ENCODE results near the gene HGS. TPM values are rescaled to one million over a fixed set of nuclear protein-coding genes. Genes with fewer than 3 reads are reported as not detected.
"Not testable (repeated sequence)": the region's sequence is repeated elsewhere in the genome, so short reads cannot be mapped to it uniquely, and the experiment has no call there.

HGS gene
- total RNA-seq, 1 experiment from 2014 or later, result 85.0 TPM

GRCh38 chr17:81733507-81734404 is 49.9 kb downstream of the HGS start:
- DNase-seq (ENCODE audit: low spot score), result peak; percentile 88
- in situ Hi-C loops (cut with HindIII; ENCODE audit: low sequenced_read_pairs), result no loop called here

GRCh38 chr17:81734405-81735263 is 50.8 kb downstream of the HGS start:
- in situ Hi-C loops (cut with HindIII; ENCODE audit: low sequenced_read_pairs), result no loop called here

GRCh38 chr17:81735264-81736102 is 51.7 kb downstream of the HGS start:
- in situ Hi-C loops (cut with HindIII; ENCODE audit: low sequenced_read_pairs), result no loop called here
- no peak for DNase-seq (ENCODE audit: low spot score)

More at GRCh38 chr17:81734405-81735263, 50.8 kb downstream of the HGS start:
- no peak for DNase-seq (ENCODE audit: low spot score)

- in situ Hi-C loops (cut with HindIII; ENCODE audit: low sequenced_read_pairs), result no loop called here
- no peak for DNase-seq (ENCODE audit: low spot score)
These were observed 54.4 kb downstream of the HGS start for GRCh38 chr17:81737947-81738800.

GRCh38 chr17:81738801-81739393 is 55.1 kb downstream of the HGS start:
- in situ Hi-C loops (cut with HindIII; ENCODE audit: low sequenced_read_pairs), result no loop called here
- DNase-seq (ENCODE audit: low spot score), result no peak

- in situ Hi-C loops (cut with HindIII; ENCODE audit: low sequenced_read_pairs), result not testable (repeated sequence)
These were observed 55.8 kb downstream of the HGS start for GRCh38 chr17:81739593-81739992.

GRCh38 chr17:81740395-81740961 is 56.7 kb downstream of the HGS start:
- no peak for DNase-seq (ENCODE audit: low spot score)
- in situ Hi-C loops (cut with HindIII; ENCODE audit: low sequenced_read_pairs), result no loop called here

More at GRCh38 chr17:81739593-81739992, 55.8 kb downstream of the HGS start:
- not testable (repeated sequence) for DNase-seq (ENCODE audit: low spot score)

- in situ Hi-C loops (cut with HindIII; ENCODE audit: low sequenced_read_pairs), result no loop called here
- DNase-seq (ENCODE audit: low spot score), result no peak
These were observed 57.3 kb downstream of the HGS start for GRCh38 chr17:81741049-81741593.

GRCh38 chr17:81741594-81742452 is 58.0 kb downstream of the HGS start:
- in situ Hi-C loops (cut with HindIII; ENCODE audit: low sequenced_read_pairs), result no loop called here
- no peak for DNase-seq (ENCODE audit: low spot score)

Other genes with a start within 250 kb of the HGS start
- gene ACTG1, start 171.2 kb upstream of the HGS start, total RNA-seq (2014; rRNA removed; shearing (Covaris generic)), result 5,595 and 6,819 TPM in 2 replicates
- 0.80 and 1.4 TPM in 2 replicates for gene FSCN2, start 155.6 kb upstream of the HGS start, total RNA-seq (2014; rRNA removed; shearing (Covaris generic))
- gene FAAP100, start 131.7 kb upstream of the HGS start, total RNA-seq (2014; rRNA removed; shearing (Covaris generic)), result 37.1 and 44.6 TPM in 2 replicates
- 110 and 120 TPM in 2 replicates for gene NPLOC4, start 46.9 kb upstream of the HGS start, total RNA-seq (2014; rRNA removed; shearing (Covaris generic))
- 66.8 and 98.7 TPM in 2 replicates for gene TSPAN10, start 46.8 kb upstream of the HGS start, total RNA-seq (2014; rRNA removed; shearing (Covaris generic))
- 0.80 TPM in 1 of 2 replicates, not detected in the other for gene PDE6G, start 27.5 kb upstream of the HGS start, total RNA-seq (2014; rRNA removed; shearing (Covaris generic))
- gene OXLD1, start 17.4 kb upstream of the HGS start, total RNA-seq (2014; rRNA removed; shearing (Covaris generic)), result 81.2 and 118 TPM in 2 replicates
- 32.0 and 35.8 TPM in 2 replicates for gene CCDC137, start 17.3 kb upstream of the HGS start, total RNA-seq (2014; rRNA removed; shearing (Covaris generic))
- 64.2 and 77.4 TPM in 2 replicates for gene ARL16, start 214 bp upstream of the HGS start, total RNA-seq (2014; rRNA removed; shearing (Covaris generic))
- 238 and 244 TPM in 2 replicates for gene MRPL12, start 19.4 kb downstream of the HGS start, total RNA-seq (2014; rRNA removed; shearing (Covaris generic))
- gene SLC25A10, start 28.3 kb downstream of the HGS start, total RNA-seq (2014; rRNA removed; shearing (Covaris generic)), result 72.3 and 73.9 TPM in 2 replicates
- gene GCGR, start 120.1 kb downstream of the HGS start, total RNA-seq (2014; rRNA removed; shearing (Covaris generic)), result 0.61 TPM in 1 of 2 replicates, not detected in the other
- 130 and 133 TPM in 2 replicates for gene MCRIP1, start 149.3 kb downstream of the HGS start, total RNA-seq (2014; rRNA removed; shearing (Covaris generic))
- gene PPP1R27, start 151.0 kb downstream of the HGS start, total RNA-seq (2014; rRNA removed; shearing (Covaris generic)), result 0.31 TPM in 1 of 2 replicates, not detected in the other
- gene P4HB, start 176.5 kb downstream of the HGS start, total RNA-seq (2014; rRNA removed; shearing (Covaris generic)), result 310 and 320 TPM in 2 replicates
- 183 and 209 TPM in 2 replicates for gene ARHGDIA, start 187.3 kb downstream of the HGS start, total RNA-seq (2014; rRNA removed; shearing (Covaris generic))
- gene ALYREF, start 207.6 kb downstream of the HGS start, total RNA-seq (2014; rRNA removed; shearing (Covaris generic)), result 379 and 407 TPM in 2 replicates
- gene ANAPC11, start 207.7 kb downstream of the HGS start, total RNA-seq (2014; rRNA removed; shearing (Covaris generic)), result 194 and 216 TPM in 2 replicates
- 0.41 and 0.74 TPM in 2 replicates for gene NPB, start 218.2 kb downstream of the HGS start, total RNA-seq (2014; rRNA removed; shearing (Covaris generic))
- gene PCYT2, start 227.4 kb downstream of the HGS start, total RNA-seq (2014; rRNA removed; shearing (Covaris generic)), result 41.8 and 60.0 TPM in 2 replicates
- gene SIRT7, start 234.2 kb downstream of the HGS start, total RNA-seq (2014; rRNA removed; shearing (Covaris generic)), result 15.4 and 17.6 TPM in 2 replicates
- gene MAFG, start 243.7 kb downstream of the HGS start, total RNA-seq (2014; rRNA removed; shearing (Covaris generic)), result 14.5 and 15.6 TPM in 2 replicates